GM12872 (cell line): Measurements from ENCODE around the gene PCGF3.

ENCODE experiments used
- TF ChIP-seq, protein P1 (sequence below): IDR thresholded peaks from 3 replicates; pipeline ENCODE4 v1.5.1; 2011; ENCODE audit warnings: low read depth, mild to moderate bottlenecking, low read length, moderate library complexity; ENCODE audit not compliant: insufficient read depth

PCGF3 gene

DNA sequence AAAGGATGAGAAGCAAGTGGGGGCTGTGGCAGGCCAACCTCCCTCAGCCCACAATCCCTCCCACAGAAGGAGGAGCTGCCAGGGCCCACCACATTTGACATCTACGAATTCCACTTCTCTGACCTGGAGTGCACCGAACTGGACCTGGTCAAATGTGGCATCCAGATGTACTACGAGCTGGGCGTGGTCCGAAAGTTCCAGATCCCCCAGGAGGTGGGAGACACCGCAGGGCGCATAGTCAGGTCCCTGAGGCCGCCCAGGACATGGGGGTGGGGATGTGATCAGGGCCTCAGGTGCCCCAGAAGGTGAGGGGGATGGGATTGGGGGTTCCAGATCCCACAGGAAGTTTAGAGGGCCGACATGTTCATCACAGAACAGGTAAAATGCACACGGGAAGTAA is 45.2 kb upstream of the PCGF3 start:
- TF ChIP-seq, protein P1, sequence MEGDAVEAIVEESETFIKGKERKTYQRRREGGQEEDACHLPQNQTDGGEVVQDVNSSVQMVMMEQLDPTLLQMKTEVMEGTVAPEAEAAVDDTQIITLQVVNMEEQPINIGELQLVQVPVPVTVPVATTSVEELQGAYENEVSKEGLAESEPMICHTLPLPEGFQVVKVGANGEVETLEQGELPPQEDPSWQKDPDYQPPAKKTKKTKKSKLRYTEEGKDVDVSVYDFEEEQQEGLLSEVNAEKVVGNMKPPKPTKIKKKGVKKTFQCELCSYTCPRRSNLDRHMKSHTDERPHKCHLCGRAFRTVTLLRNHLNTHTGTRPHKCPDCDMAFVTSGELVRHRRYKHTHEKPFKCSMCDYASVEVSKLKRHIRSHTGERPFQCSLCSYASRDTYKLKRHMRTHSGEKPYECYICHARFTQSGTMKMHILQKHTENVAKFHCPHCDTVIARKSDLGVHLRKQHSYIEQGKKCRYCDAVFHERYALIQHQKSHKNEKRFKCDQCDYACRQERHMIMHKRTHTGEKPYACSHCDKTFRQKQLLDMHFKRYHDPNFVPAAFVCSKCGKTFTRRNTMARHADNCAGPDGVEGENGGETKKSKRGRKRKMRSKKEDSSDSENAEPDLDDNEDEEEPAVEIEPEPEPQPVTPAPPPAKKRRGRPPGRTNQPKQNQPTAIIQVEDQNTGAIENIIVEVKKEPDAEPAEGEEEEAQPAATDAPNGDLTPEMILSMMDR = no peak

DNA sequence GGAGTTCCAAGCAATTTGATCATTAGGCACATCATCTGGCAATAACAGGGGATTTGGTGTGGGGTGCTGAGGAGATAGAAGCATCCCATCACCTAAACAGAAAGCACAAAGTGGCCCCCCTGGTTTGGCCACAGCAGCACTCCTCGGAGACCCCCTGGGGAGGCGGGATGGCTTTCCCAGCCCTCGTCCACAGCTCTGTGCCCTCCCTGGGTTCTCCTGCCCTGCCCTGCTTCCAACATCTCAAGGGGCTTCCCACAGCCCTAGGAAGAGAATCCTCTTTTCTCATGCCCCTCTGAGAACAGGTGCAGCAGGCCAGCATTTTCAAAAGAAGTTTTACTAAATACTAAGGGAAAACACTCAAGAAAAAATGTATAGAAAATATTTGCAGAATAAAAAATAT is 44.4 kb upstream of the PCGF3 start:
- TF ChIP-seq, protein P1 = no peak

DNA sequence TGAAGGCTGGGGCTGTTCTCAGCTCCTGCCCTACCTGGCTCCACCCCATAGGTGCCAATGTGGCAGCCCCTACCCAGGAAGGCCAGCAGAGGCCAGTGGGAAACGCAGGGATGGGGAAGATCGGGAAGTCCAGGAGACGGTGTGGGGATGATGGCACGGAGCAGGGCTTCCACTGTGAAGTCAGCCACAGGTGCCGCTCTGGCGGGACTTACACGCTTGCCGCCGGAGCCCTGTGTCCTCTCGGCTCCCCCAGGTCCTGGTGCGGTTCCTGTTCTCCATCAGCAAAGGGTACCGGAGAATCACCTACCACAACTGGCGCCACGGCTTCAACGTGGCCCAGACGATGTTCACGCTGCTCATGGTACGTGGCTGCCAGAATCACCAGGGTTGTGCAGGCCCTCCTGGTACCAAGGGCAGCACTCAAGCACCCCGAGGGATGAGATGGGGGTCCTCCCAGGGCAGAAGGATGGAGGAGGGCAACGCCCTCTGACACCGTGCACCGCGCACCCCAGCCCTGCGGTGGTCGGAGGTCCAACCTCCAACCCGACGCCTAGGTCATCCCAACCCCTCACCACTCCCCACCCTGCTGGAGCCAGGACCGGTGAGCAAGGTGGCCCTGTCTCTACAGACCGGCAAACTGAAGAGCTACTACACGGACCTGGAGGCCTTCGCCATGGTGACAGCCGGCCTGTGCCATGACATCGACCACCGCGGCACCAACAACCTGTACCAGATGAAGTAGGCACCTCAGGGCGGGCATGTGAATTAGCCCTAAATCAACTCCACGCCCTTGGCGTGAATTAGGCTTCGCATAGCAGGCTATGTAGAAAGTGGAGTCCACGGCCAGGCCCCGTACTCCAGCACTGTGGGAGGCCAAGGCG is 43.5 kb upstream of the PCGF3 start:
- TF ChIP-seq, protein P1 = no peak

DNA sequence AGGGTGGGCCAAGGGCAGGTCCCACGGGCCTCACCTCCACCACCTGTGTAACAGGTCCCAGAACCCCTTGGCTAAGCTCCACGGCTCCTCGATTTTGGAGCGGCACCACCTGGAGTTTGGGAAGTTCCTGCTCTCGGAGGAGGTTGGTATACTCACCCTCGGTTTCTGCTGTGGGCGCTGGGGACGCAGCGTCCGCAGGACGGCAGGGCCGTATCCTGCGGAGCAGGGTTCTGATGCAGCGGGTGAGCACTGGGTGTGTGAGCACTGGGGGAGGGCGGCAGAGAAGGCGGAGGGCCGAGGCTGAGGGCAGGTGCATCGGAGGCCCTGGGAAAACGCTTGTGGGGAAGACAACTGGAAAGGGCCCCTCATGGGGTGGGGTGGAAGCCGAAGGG is 42.6 kb upstream of the PCGF3 start:
- TF ChIP-seq, protein P1 = no peak

DNA sequence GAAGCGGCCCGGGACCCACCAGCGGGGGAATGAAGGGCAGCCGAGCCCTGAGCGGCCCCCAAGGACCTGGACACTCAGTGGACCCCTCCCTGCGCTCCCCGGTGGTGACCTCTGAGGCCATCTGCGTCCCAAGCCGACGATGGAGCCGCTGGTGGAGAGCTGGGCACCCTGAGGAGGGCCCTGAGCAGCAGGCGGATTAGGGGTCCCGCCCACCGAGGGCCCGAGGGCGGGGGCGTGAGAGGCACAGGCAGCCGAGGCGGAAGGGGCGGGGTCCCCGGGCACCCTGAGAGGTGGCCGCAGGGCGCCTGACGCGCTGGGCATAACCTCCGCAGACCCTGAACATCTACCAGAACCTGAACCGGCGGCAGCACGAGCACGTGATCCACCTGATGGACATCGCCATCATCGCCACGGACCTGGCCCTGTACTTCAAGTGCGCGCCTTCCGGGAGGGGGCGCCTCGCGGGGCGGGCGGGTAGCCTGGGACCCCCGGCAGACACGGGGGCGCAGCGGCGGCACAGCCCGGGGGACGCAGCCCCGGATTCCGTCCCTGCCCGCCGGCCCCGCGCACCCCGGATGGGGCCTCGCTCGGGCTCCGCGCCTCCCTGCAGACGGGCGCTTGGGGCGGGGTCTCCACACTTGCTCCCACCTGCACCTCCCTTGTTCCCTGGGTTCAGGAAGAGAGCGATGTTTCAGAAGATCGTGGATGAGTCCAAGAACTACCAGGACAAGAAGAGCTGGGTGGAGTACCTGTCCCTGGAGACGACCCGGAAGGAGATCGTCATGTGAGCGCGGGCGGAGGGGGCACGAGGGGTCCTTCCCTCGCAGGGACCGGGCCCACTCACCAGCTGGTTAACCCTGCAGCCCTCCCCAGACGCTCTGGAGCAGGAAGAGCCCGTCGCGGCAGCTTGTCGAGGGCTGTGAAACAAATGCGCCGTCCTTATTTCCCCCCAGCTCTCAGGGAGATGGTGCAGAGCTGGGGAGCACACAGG is 41.9 kb upstream of the PCGF3 start:
- TF ChIP-seq, protein P1 = no peak

DNA sequence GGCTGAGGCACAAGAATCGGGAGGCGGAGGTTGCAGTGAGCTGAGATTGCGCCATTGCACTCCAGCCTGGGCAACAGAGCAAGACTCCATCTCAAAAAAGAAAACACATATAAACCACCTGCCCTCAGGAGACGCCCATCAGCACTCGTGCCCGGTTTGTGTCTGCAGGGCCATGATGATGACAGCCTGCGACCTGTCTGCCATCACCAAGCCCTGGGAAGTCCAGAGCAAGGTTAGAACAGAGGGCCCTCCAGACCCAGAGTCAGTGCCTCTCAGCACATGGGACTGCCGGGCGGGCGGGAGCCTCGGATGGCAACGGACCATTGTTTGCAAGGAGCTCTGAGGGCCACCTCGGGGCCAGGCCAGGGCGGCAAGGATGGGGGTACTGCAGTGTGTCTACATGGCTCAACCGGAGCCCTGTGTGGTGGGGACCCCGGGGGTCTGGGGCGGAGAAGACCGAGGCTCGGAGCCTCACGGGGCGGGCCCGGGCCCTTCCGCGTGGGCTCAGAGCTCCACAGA is 40.9 kb upstream of the PCGF3 start:
- TF ChIP-seq, protein P1 = no peak

DNA sequence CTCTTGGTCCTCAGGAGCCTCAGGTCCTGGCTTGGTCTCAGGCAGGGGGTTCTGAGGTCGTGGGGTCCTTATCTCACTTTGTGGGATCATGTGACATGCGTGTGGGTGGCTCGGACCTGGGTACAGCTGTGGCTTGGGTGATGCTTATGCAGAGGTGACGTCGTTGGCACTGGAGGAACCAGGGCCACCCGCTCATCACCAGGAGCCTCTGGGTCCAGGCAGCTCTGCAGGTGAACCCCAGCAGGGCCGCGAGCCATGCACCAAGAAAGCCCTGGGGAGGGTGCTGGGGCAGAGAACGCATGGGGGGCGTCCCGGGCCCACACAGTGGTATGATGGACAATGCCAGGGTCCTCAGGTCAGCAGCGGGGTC is 40.3 kb upstream of the PCGF3 start:
- TF ChIP-seq, protein P1 = no peak
